H9 (cell line): ENCODE data around the gene SYNGAP1. TPM values are rescaled to one million over a fixed set of nuclear protein-coding genes. Genes with fewer than 3 reads are reported as not detected.

Experiments
- DNase-seq: peaks from one replicate; pipeline ENCODE4 v3.0.0-alpha.2; 2017
- H2AFZ ChIP-seq: one replicate; pipeline ENCODE4 v1.6.1; 2013; ENCODE audit warnings: mild to moderate bottlenecking, low read length, control low read depth, moderate library complexity
- H2AK5ac ChIP-seq: 2 replicates; pipeline ENCODE4 v1.6.1; 2013; ENCODE audit warnings: low read length, control low read depth, mixed read lengths; ENCODE audit not compliant: insufficient read length
- H2BK120ac ChIP-seq: one replicate; pipeline ENCODE4 v1.6.1; 2013; ENCODE audit warnings: low read depth, mild to moderate bottlenecking, low read length, control low read depth, inconsistent platforms; ENCODE audit not compliant: poor library complexity, severe bottlenecking
- H2BK12ac ChIP-seq: 2 replicates; pipeline ENCODE4 v1.6.1; 2013; ENCODE audit warnings: low read length, control low read depth, mixed read lengths, low read depth; ENCODE audit not compliant: insufficient read length
- H2BK15ac ChIP-seq: 2 replicates; pipeline ENCODE4 v1.6.1; 2013; ENCODE audit warnings: low read depth, low read length, control low read depth
- H2BK20ac ChIP-seq: one replicate; pipeline ENCODE4 v1.6.1; 2013; ENCODE audit warnings: low read depth, mild to moderate bottlenecking, low read length, control low read depth, inconsistent platforms; ENCODE audit not compliant: poor library complexity, severe bottlenecking
- H2BK5ac ChIP-seq: 2 replicates; pipeline ENCODE4 v1.6.1; 2013; ENCODE audit warnings: low read length, control low read depth, mixed read lengths; ENCODE audit not compliant: insufficient read length
- H3K14ac ChIP-seq: 2 replicates; pipeline ENCODE4 v1.6.1; 2013; ENCODE audit warnings: low read length, control low read depth; ENCODE audit not compliant: insufficient read depth
- H3K18ac ChIP-seq: 2 replicates; pipeline ENCODE4 v1.6.1; 2013; ENCODE audit warnings: low read depth, mild to moderate bottlenecking, mixed read lengths, low read length, control low read depth; ENCODE audit not compliant: insufficient read length
- H3K23ac ChIP-seq: 2 replicates; pipeline ENCODE4 v1.6.1; 2013; ENCODE audit warnings: low read length, control low read depth, mixed read lengths, low read depth; ENCODE audit not compliant: insufficient read length
- H3K23me2 ChIP-seq: 2 replicates; pipeline ENCODE4 v1.6.1; 2013; ENCODE audit warnings: low read depth, mild to moderate bottlenecking, mixed read lengths, low read length, control low read depth; ENCODE audit not compliant: insufficient read length, poor library complexity, severe bottlenecking
- H3K27ac ChIP-seq: 2 replicates; pipeline ENCODE4 v1.5.1; 2013; ENCODE audit warnings: low read length, control low read depth, mixed read lengths, low read depth; ENCODE audit not compliant: insufficient read length
- H3K27me3 ChIP-seq: 2 replicates; pipeline ENCODE4 v1.6.1; 2013; ENCODE audit warnings: low read length, control low read depth, inconsistent platforms; ENCODE audit not compliant: insufficient read depth
- H3K4ac ChIP-seq: 2 replicates; pipeline ENCODE4 v1.6.1; 2013; ENCODE audit warnings: low read depth, mild to moderate bottlenecking, control low read depth, inconsistent platforms, low read length, moderate library complexity
- H3K4me1 ChIP-seq: 2 replicates; pipeline ENCODE4 v1.6.1; 2013; ENCODE audit warnings: low read length, control low read depth, inconsistent platforms; ENCODE audit not compliant: insufficient read depth
- H3K4me2 ChIP-seq: 2 replicates; pipeline ENCODE4 v1.6.1; 2013; ENCODE audit warnings: low read length, control low read depth, mixed read lengths; ENCODE audit not compliant: insufficient read length, insufficient read depth
- H3K56ac ChIP-seq: 2 replicates; pipeline ENCODE4 v1.6.1; 2013; ENCODE audit warnings: low read depth, mild to moderate bottlenecking, mixed read lengths, low read length, control low read depth; ENCODE audit not compliant: insufficient read length
- H3K79me1 ChIP-seq: 2 replicates; pipeline ENCODE4 v1.6.1; 2013; ENCODE audit warnings: low read depth, mild to moderate bottlenecking, moderate library complexity, low read length, control low read depth, inconsistent platforms; ENCODE audit not compliant: insufficient read depth, poor library complexity, severe bottlenecking
- H3K79me2 ChIP-seq: 2 replicates; pipeline ENCODE4 v1.6.1; 2013; ENCODE audit warnings: low read length, control low read depth, inconsistent platforms; ENCODE audit not compliant: insufficient read depth
- H3K9ac ChIP-seq: 2 replicates; pipeline ENCODE4 v1.6.1; 2013; ENCODE audit warnings: low read length, control low read depth, mixed read lengths; ENCODE audit not compliant: insufficient read length; ENCODE audit errors: extremely low read depth
- H3K9me3 ChIP-seq: one replicate; pipeline ENCODE4 v1.6.1; 2013; ENCODE audit warnings: low read depth, low read length, inconsistent platforms; ENCODE audit not compliant: control insufficient read depth
- H3T11ph ChIP-seq: one replicate; pipeline ENCODE4 v1.6.1; 2013; ENCODE audit warnings: mild to moderate bottlenecking, low read length, control low read depth, inconsistent platforms
- H4K20me1 ChIP-seq: one replicate; pipeline ENCODE4 v1.6.1; 2013; ENCODE audit not compliant: control insufficient read depth, insufficient read length, insufficient read depth
- H4K5ac ChIP-seq: 2 replicates; pipeline ENCODE4 v1.6.1; 2013; ENCODE audit warnings: low read depth, mild to moderate bottlenecking, mixed read lengths, low read length, control low read depth; ENCODE audit not compliant: insufficient read length
- H4K8ac ChIP-seq: replicated peaks from 2 replicates; pipeline ENCODE4 v1.6.1; 2013; ENCODE audit warnings: low read length, control low read depth, mixed read lengths, low read depth; ENCODE audit not compliant: insufficient read length
- H4K91ac ChIP-seq: 2 replicates; pipeline ENCODE4 v1.6.1; 2013; ENCODE audit warnings: low read depth, mild to moderate bottlenecking, moderate library complexity, mixed read lengths, low read length, control low read depth; ENCODE audit not compliant: insufficient read length
- H3K27ac Mint-ChIP-seq, 3 experiments: 2 replicates in 2 of 3; 3 replicates in 1 of 3; pipeline ENCODE4 v1.8.0; 2020 to 2021; ENCODE audit warnings: mixed read lengths in 3 of 3, mild to moderate bottlenecking in 1 of 3, moderate library complexity in 1 of 3
- H3K27me3 Mint-ChIP-seq: 2 replicates; pipeline ENCODE4 v1.8.0; 2021; ENCODE audit warnings: low read depth, mild to moderate bottlenecking, moderate library complexity, mixed read lengths
- H3K36me3 Mint-ChIP-seq, 3 experiments: 2 replicates in 2 of 3; 3 replicates in 1 of 3; pipeline ENCODE4 v1.8.0; 2020 to 2021; ENCODE audit warnings: low read depth in 3 of 3, mixed read lengths in 3 of 3; ENCODE audit not compliant: insufficient read depth in 1 of 3
- H3K4me1 Mint-ChIP-seq, 2 experiments: 2 replicates each; pipeline ENCODE4 v1.8.0; 2020; ENCODE audit warnings: mixed read lengths in 2 of 2
- H3K4me3 Mint-ChIP-seq, 2 experiments: 2 replicates in 1 of 2; 3 replicates in 1 of 2; pipeline ENCODE4 v1.8.0; 2020 to 2021; ENCODE audit warnings: mild to moderate bottlenecking in 2 of 2, mixed read lengths in 2 of 2, moderate library complexity in 1 of 2
- H3K9me3 Mint-ChIP-seq, 2 experiments: 2 replicates in 1 of 2; 3 replicates in 1 of 2; pipeline ENCODE4 v1.8.0; 2020; ENCODE audit warnings: mild to moderate bottlenecking in 2 of 2, mixed read lengths in 2 of 2, moderate library complexity in 1 of 2
- CTCF ChIP-seq: fragments of 200-600 bp; sonication (generic); conservative IDR thresholded peaks from 3 replicates; pipeline ENCODE4 v1.8.0; 2021; ENCODE audit warnings: antibody characterized with exemption, mild to moderate bottlenecking
- WGBS: extraction: QIAGEN DNeasy Blood & Tissue Kit; methylation state at CpG from one replicate; pipeline ENCODE4 v1.1.7; 2013; ENCODE audit warnings: missing lambda C conversion rate, low lambda C conversion rate, mixed read lengths; ENCODE audit not compliant: insufficient read length; ENCODE audit errors: extremely low coverage; 5-methylcytosine and 5-hydroxymethylcytosine counted together
- total RNA-seq: library from RNA; stranded (reverse); gene quantifications from 2 replicates; pipeline ENCODE4 v1.2.1, GENCODE V29; 2021

Gene SYNGAP1
- total RNA-seq, 1 experiment from 2014 or later = 121 TPM

- no peak for DNase-seq
- no peak for TF ChIP-seq CTCF
- Histone ChIP-seq H3K27me3 (no peaks in the 10 kb centered on the region), H3T11ph (no peak overlapping the region), H2BK5ac (no peak overlapping the region), H4K91ac (no peak overlapping the region), H3K9me3 (no peaks in the 10 kb centered on the region), H2BK12ac (no peak overlapping the region), H2BK15ac (no peak overlapping the region), H3K79me1 (no peaks in the 10 kb centered on the region), H4K8ac (no peak overlapping the region), H2BK20ac (no peak overlapping the region), H2AK5ac (no peak overlapping the region), H3K18ac (no peak overlapping the region), H4K5ac (no peak overlapping the region), H3K14ac (no peak overlapping the region), H2BK120ac (no peak overlapping the region), H3K4me2 (peak overlapping the region; percentile 74), H3K56ac (no peak overlapping the region), H2AFZ (no peak overlapping the region), H3K23ac (no peak overlapping the region), H3K79me2 (peaks cover 3% of the 10 kb centered on the region; the same call in 1 of the 2 replicates), H3K9ac (no peak overlapping the region), H3K23me2 (peaks cover 12% of the 10 kb centered on the region), H3K27ac (no peak overlapping the region), H4K20me1 (no peaks in the 10 kb centered on the region), H3K4me1 (no peaks in the 10 kb centered on the region), H3K4ac (no peak overlapping the region)
- peaks cover 1% of the 10 kb centered on the region for H3K27me3 Mint-ChIP-seq
- peaks cover 30 to 67% (median 64%) of the 10 kb centered on the region in 3 experiments for H3K36me3 Mint-ChIP-seq
- H3K9me3 Mint-ChIP-seq = no peaks in the 10 kb centered on the region
- peaks cover 30 to 44% of the 10 kb centered on the region in 2 experiments for H3K4me1 Mint-ChIP-seq
- WGBS = no CpG with 5 or more reads among the region's 6 CpGs
- H3K4me3 Mint-ChIP-seq = peak overlapping the region; percentile 76 to 86
- peak overlapping the region; percentile 64 to 75 (median 65); a peak in 4 of 7 replicates for H3K27ac Mint-ChIP-seq
Observed at GRCh38 chr6:33411632-33412005, 8.2 kb upstream of the SYNGAP1 start.
